Osteocyte (in vitro differentiated cells): ENCODE measurements around the gene AKAP11. TPM values are rescaled to one million over a fixed set of nuclear protein-coding genes. Genes with fewer than 3 reads are reported as not detected.

Experiments
- DNase-seq: peaks from one replicate; pipeline ENCODE4 v3.0.0; 2021; ENCODE audit warnings: mixed read lengths; ENCODE audit not compliant: unreplicated experiment; ENCODE audit errors: extremely low spot score
- H3K27ac Mint-ChIP-seq: one replicate; pipeline ENCODE4 v1.8.0; 2021; ENCODE audit warnings: mild to moderate bottlenecking, mixed read lengths; ENCODE audit not compliant: unreplicated experiment
- H3K27me3 Mint-ChIP-seq: one replicate; pipeline ENCODE4 v1.8.0; 2021; ENCODE audit warnings: mixed read lengths; ENCODE audit not compliant: unreplicated experiment
- H3K36me3 Mint-ChIP-seq: one replicate; pipeline ENCODE4 v1.8.0; 2021; ENCODE audit warnings: mixed read lengths; ENCODE audit not compliant: unreplicated experiment
- H3K4me1 Mint-ChIP-seq: one replicate; pipeline ENCODE4 v1.8.0; 2021; ENCODE audit warnings: mixed read lengths; ENCODE audit not compliant: unreplicated experiment
- H3K4me3 Mint-ChIP-seq: one replicate; pipeline ENCODE4 v1.8.0; 2021; ENCODE audit warnings: mild to moderate bottlenecking, moderate library complexity, mixed read lengths; ENCODE audit not compliant: unreplicated experiment
- H3K9me3 Mint-ChIP-seq: one replicate; pipeline ENCODE4 v1.8.0; 2021; ENCODE audit warnings: mixed read lengths; ENCODE audit not compliant: unreplicated experiment
- CTCF ChIP-seq: fragments of 200-600 bp; sonication (generic); IDR thresholded peaks from 2 replicates; pipeline ENCODE4 v1.5.0; 2021; ENCODE audit warnings: antibody characterized with exemption, mild to moderate bottlenecking, moderate library complexity
- total RNA-seq: library from RNA; stranded (reverse); gene quantifications from 2 replicates; pipeline ENCODE4 v1.2.1, GENCODE V29; 2021

AKAP11 gene
- total RNA-seq, 1 donor from 2014 or later: 37.3 TPM

DNA sequence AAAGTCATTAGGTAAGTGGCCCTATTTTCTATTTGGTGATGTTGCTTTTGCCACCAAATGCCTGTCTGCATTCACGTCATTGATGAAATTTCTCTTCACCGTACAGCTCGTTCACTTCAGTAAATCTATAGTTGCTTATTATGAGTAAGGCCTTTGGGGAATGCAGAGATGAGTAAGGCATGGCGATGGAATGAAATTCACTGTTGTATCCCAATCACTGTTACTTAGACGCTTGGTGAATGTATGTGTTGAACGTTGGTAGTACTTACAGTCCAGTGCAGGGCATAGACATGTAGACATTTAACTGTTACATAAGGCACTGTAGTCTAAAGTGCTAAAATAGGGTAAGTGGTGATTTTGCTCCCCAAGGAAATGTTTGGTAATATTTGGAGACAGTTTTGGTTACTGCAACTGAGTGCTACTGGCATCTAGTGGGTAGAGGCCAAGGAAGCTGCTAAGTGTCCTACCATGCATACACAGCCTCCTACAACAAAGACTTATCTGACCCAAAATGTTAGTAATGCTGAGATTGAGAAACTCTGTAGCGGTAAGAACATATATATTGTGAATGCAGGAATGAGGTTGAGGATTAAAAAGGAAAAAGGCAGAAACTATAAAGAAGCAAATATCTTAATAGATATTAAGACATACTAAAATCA lies 5.8 kb downstream of the AKAP11 start:
- peaks cover 20% of the 10 kb centered on the region for H3K4me1 Mint-ChIP-seq
- H3K4me3 Mint-ChIP-seq: no peak overlapping the region
- no peaks in the 10 kb centered on the region for H3K9me3 Mint-ChIP-seq
- no peak overlapping the region for H3K27ac Mint-ChIP-seq
- no peaks in the 10 kb centered on the region for H3K36me3 Mint-ChIP-seq
- DNase-seq: no peak
- TF ChIP-seq CTCF: no peak
- H3K27me3 Mint-ChIP-seq: no peaks in the 10 kb centered on the region

DNA sequence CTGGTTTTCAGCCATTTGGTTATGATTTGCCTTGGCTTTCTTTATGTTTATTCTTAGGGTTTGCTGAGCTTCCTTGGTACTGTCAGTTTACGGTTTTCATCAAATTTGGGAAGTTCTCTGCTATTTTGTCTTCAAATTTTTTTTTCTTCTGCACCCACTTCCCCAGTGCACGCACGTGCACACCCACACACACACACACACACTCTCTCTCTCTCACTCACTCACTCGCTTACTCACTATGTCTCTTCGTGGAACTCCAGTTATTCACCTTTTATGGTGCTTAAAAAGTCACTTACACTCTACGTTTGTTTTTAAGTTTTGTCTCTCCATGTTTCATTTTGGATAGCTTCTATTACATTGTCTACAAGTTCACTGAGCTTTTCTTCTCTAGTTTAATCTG lies 7.1 kb downstream of the AKAP11 start:
- TF ChIP-seq CTCF: no peak
- Mint-ChIP-seq H3K27ac (no peak overlapping the region), H3K36me3 (no peaks in the 10 kb centered on the region), H3K4me1 (peaks cover 11% of the 10 kb centered on the region), H3K9me3 (no peaks in the 10 kb centered on the region), H3K27me3 (no peaks in the 10 kb centered on the region), H3K4me3 (no peak overlapping the region)
- no peak for DNase-seq

GRCh38 chr13:42279986-42280385 lies 8.0 kb downstream of the AKAP11 start:
- no peaks in the 10 kb centered on the region for H3K36me3 Mint-ChIP-seq

DNA sequence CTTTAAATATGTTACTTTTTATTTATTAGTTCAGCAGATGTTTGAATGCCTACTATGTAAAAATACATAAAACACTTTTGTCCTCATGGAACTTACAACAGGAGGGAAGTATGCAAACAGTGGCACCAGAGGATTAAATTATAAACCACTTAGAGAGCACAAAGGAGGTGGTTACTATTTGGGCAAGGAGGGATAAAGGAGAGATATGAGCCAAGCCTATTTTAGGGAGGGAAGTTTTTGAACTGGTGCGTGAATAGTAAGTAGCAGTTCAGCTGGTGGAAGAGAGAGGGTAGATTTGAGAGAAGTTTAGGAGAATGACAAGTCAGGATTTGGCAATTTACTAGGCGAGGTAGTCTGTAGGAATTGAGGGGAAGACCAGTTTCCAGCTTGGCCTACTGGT lies 8.6 kb downstream of the AKAP11 start:
- Mint-ChIP-seq H3K4me1 (peaks cover 5% of the 10 kb centered on the region), H3K4me3 (no peak overlapping the region), H3K36me3 (peaks cover 3% of the 10 kb centered on the region), H3K27me3 (no peaks in the 10 kb centered on the region), H3K9me3 (no peaks in the 10 kb centered on the region), H3K27ac (no peak overlapping the region)
- no peak for TF ChIP-seq CTCF
- no peak for DNase-seq

More at GRCh38 chr13:42279986-42280385, 8.0 kb downstream of the AKAP11 start:
- no peak for TF ChIP-seq CTCF
- H3K4me1 Mint-ChIP-seq: peaks cover 5% of the 10 kb centered on the region
- DNase-seq: no peak
- no peaks in the 10 kb centered on the region for H3K27me3 Mint-ChIP-seq
- H3K4me3 Mint-ChIP-seq: no peak overlapping the region
- H3K9me3 Mint-ChIP-seq: no peaks in the 10 kb centered on the region
- H3K27ac Mint-ChIP-seq: no peak overlapping the region

DNA sequence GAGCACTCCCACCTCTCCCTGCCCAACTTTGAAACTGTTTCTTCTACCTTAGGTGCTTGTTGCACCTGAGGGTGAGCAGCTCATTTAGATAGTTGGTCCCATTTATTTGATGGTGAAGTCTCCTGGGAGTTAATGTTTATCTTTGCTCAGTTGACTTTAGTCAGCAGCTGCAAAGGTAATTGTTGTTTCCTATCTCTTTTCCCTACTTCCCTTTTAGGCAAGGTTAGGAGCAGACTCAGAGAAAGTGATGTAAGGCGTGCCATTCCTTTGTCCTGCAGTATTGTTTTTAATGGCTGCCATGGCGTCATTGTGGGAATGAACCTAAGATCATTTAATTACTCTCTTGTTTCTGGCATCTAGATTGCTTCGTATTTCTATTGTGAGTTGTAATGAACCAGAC lies 11.6 kb downstream of the AKAP11 start:
- TF ChIP-seq CTCF: no peak
- H3K36me3 Mint-ChIP-seq: peaks cover 18% of the 10 kb centered on the region
- H3K4me3 Mint-ChIP-seq: no peak overlapping the region
- no peak overlapping the region for H3K27ac Mint-ChIP-seq
- H3K27me3 Mint-ChIP-seq: no peaks in the 10 kb centered on the region
- peaks cover 8% of the 10 kb centered on the region for H3K4me1 Mint-ChIP-seq
- H3K9me3 Mint-ChIP-seq: no peaks in the 10 kb centered on the region
- no peak for DNase-seq
